NCI-H1105 (cell line): Measurements from ENCODE around the gene MUSTN1.

Experiments used
- DNase-seq: peaks from one replicate; lab custom pipeline; 2025; lab: John Stamatoyannopoulos, UW

MUSTN1 gene

GRCh38 chr3:52851348-52851747 is 16.5 kb upstream of the MUSTN1 start:
- peak; percentile 15 for DNase-seq

- no peak for DNase-seq
Observed at GRCh38 chr3:52849656-52850055, 14.8 kb upstream of the MUSTN1 start.

- DNase-seq: no peak
Observed at GRCh38 chr3:52848617-52849016, 13.8 kb upstream of the MUSTN1 start.

- no peak for DNase-seq
Observed at GRCh38 chr3:52847726-52848125, 12.9 kb upstream of the MUSTN1 start.

GRCh38 chr3:52847241-52847640 is 12.4 kb upstream of the MUSTN1 start:
- DNase-seq: no peak

GRCh38 chr3:52846432-52846965 is 11.7 kb upstream of the MUSTN1 start:
- DNase-seq: no peak

GRCh38 chr3:52845691-52846431 is 11.0 kb upstream of the MUSTN1 start:
- no peak for DNase-seq

GRCh38 chr3:52845157-52845556 is 10.3 kb upstream of the MUSTN1 start:
- DNase-seq: no peak

GRCh38 chr3:52844290-52844975 is 9.6 kb upstream of the MUSTN1 start:
- DNase-seq: no peak

- DNase-seq: no peak
Observed at GRCh38 chr3:52843881-52844280, 9.1 kb upstream of the MUSTN1 start.

GRCh38 chr3:52843108-52843865 is 8.5 kb upstream of the MUSTN1 start:
- DNase-seq: no peak

- no peak for DNase-seq
Observed at GRCh38 chr3:52842424-52842823, 7.6 kb upstream of the MUSTN1 start.

GRCh38 chr3:52841981-52842340 is 7.1 kb upstream of the MUSTN1 start:
- no peak for DNase-seq

GRCh38 chr3:52841211-52841980 is 6.6 kb upstream of the MUSTN1 start:
- no peak for DNase-seq

GRCh38 chr3:52839892-52840545 is 5.2 kb upstream of the MUSTN1 start:
- no peak for DNase-seq

GRCh38 chr3:52839268-52839575 is 4.4 kb upstream of the MUSTN1 start:
- no peak for DNase-seq

- DNase-seq: no peak
Observed at GRCh38 chr3:52838561-52839267, 3.9 kb upstream of the MUSTN1 start.

GRCh38 chr3:52836986-52837385 is 2.2 kb upstream of the MUSTN1 start:
- DNase-seq: no peak

GRCh38 chr3:52836471-52836845 is 1.6 kb upstream of the MUSTN1 start:
- no peak for DNase-seq

GRCh38 chr3:52835766-52836470 is 1.1 kb upstream of the MUSTN1 start:
- no peak for DNase-seq
